Mammary epithelial cell (primary cell): ENCODE data around the gene EVI5L.

Experiments
- EZH2 ChIP-seq: IDR thresholded peaks from 2 replicates; pipeline ENCODE4 v1.6.1; 2012; ENCODE audit warnings: low read length, inconsistent platforms, borderline replicate concordance
- TF ChIP-seq, protein P1 (sequence below), 2 donors: IDR thresholded peaks in 1 of 2; conservative IDR thresholded peaks in 1 of 2; 2 replicates each; pipeline ENCODE4 v1.5.1; 2011 to 2012; ENCODE audit warnings: inconsistent platforms in 2 of 2, low read length in 2 of 2, mild to moderate bottlenecking in 2 of 2, control low read depth in 1 of 2, low read depth in 1 of 2; ENCODE audit not compliant: insufficient read depth in 1 of 2; ENCODE audit errors: extremely low read depth in 1 of 2

DNA sequence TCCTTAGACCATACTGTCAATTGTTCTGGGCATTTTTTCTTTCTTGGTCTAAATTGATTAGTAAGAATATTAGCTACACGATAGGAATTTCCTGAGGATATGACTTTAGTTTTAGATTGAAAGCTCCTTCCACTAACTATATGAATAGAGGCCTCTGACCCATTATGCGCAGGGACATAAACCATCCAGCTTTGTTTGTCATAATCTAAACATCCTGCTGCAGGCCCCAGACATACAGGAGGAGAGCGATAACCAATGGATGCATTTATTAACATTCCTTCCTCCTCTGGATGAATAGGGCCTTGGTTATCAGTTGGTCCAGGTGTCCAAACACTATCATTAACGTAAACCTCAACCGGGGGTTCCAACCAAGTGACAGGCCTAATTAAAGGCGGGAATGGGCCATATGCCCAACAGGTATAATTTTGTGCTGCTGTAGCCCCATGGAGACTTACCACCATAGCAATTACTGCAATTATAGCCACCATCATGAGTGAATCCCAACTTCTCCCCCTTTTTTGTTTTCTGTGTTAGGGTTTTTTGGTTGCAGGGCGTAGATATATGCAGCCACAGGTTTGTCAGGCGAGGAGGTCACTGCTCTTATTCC, 34.4 kb upstream of the EVI5L start:
- TF ChIP-seq, protein P1, sequence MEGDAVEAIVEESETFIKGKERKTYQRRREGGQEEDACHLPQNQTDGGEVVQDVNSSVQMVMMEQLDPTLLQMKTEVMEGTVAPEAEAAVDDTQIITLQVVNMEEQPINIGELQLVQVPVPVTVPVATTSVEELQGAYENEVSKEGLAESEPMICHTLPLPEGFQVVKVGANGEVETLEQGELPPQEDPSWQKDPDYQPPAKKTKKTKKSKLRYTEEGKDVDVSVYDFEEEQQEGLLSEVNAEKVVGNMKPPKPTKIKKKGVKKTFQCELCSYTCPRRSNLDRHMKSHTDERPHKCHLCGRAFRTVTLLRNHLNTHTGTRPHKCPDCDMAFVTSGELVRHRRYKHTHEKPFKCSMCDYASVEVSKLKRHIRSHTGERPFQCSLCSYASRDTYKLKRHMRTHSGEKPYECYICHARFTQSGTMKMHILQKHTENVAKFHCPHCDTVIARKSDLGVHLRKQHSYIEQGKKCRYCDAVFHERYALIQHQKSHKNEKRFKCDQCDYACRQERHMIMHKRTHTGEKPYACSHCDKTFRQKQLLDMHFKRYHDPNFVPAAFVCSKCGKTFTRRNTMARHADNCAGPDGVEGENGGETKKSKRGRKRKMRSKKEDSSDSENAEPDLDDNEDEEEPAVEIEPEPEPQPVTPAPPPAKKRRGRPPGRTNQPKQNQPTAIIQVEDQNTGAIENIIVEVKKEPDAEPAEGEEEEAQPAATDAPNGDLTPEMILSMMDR (conservative IDR thresholded peaks at IDR 0.05 in 1 of 2, IDR thresholded peaks at IDR 0.05 in 1 of 2; ENCODE audit: extremely low read depth in 1 of 2, insufficient read depth in 1 of 2, low read depth in 1 of 2, low read length in 2 of 2) = no peak
- TF ChIP-seq EZH2 = no peak
